GM23338 (cell line): ENCODE results near the gene SIRT7. TPM values are rescaled to one million over a fixed set of nuclear protein-coding genes. Genes with fewer than 3 reads are reported as not detected.

ENCODE experiments used
- ATAC-seq: fragments of 200-7000 bp; cut with Tn5 transposase; 3 replicates; pipeline ENCODE4 v1.9.1; 2020
- DNase-seq: peaks from one replicate; pipeline ENCODE4 v3.0.0-alpha.2; 2015; ENCODE audit warnings: low spot score
- H2AFZ ChIP-seq: fragments of 200-600 bp; sonication (generic); 2 replicates; pipeline ENCODE4 v1.8.0; 2016; ENCODE audit warnings: antibody characterized with exemption, mild to moderate bottlenecking, moderate library complexity
- H3F3A ChIP-seq: fragments of 200-600 bp; sonication (generic); replicated peaks from 2 replicates; pipeline ENCODE4 v1.8.0; 2017; ENCODE audit warnings: antibody characterized with exemption, mixed run types, low read depth
- H3K27ac ChIP-seq: fragments of 200-600 bp; sonication (generic); 2 replicates; pipeline ENCODE4 v1.6.1; 2016; ENCODE audit warnings: low read depth
- H3K27me3 ChIP-seq: fragments of 200-600 bp; sonication (generic); 2 replicates; pipeline ENCODE4 v1.8.0; 2016; ENCODE audit warnings: mild to moderate bottlenecking, mixed run types, moderate library complexity; ENCODE audit not compliant: insufficient read depth
- H3K36me3 ChIP-seq: fragments of 200-600 bp; sonication (generic); 2 replicates; pipeline ENCODE4 v1.8.0; 2016; ENCODE audit warnings: mild to moderate bottlenecking; ENCODE audit not compliant: insufficient read depth
- H3K4me1 ChIP-seq: fragments of 200-600 bp; sonication (generic); 2 replicates; pipeline ENCODE4 v1.8.0; 2016; ENCODE audit warnings: mild to moderate bottlenecking, moderate library complexity; ENCODE audit not compliant: insufficient read depth
- H3K4me2 ChIP-seq: fragments of 200-600 bp; sonication (generic); 2 replicates; pipeline ENCODE4 v1.7.1; 2017; ENCODE audit warnings: mixed run types
- H3K4me3 ChIP-seq: fragments of 200-600 bp; sonication (generic); 2 replicates; pipeline ENCODE4 v1.6.1; 2016; ENCODE audit warnings: mixed run types
- H3K79me2 ChIP-seq: fragments of 200-600 bp; sonication (generic); replicated peaks from 2 replicates; pipeline ENCODE4 v1.8.0; 2017; ENCODE audit warnings: mild to moderate bottlenecking; ENCODE audit not compliant: insufficient read depth
- H3K9me2 ChIP-seq: fragments of 200-600 bp; sonication (generic); 2 replicates; pipeline ENCODE4 v1.8.0; 2017; ENCODE audit not compliant: insufficient read depth
- H4K20me1 ChIP-seq: fragments of 200-600 bp; sonication (generic); replicated peaks from 2 replicates; pipeline ENCODE4 v1.8.0; 2017; ENCODE audit warnings: mild to moderate bottlenecking; ENCODE audit not compliant: insufficient read depth
- H3K27ac Mint-ChIP-seq: 2 replicates; pipeline ENCODE4 v1.8.0; 2020; ENCODE audit warnings: inconsistent platforms, mild to moderate bottlenecking, moderate library complexity, mixed read lengths
- H3K27me3 Mint-ChIP-seq: 3 replicates; pipeline ENCODE4 v1.8.0; 2022; ENCODE audit warnings: low read depth, mild to moderate bottlenecking, moderate library complexity, mixed read lengths, inconsistent platforms; ENCODE audit not compliant: insufficient read depth, poor library complexity
- H3K36me3 Mint-ChIP-seq: 3 replicates; pipeline ENCODE4 v1.8.0; 2021; ENCODE audit warnings: low read depth, mild to moderate bottlenecking, inconsistent platforms, moderate library complexity, mixed read lengths
- H3K4me1 Mint-ChIP-seq: 3 replicates; pipeline ENCODE4 v1.8.0; 2020; ENCODE audit warnings: mild to moderate bottlenecking, inconsistent platforms, mixed read lengths
- H3K4me3 Mint-ChIP-seq: 3 replicates; pipeline ENCODE4 v1.8.0; 2021; ENCODE audit warnings: moderate library complexity, mild to moderate bottlenecking, inconsistent platforms, mixed read lengths
- H3K9me3 Mint-ChIP-seq: 3 replicates; pipeline ENCODE4 v1.8.0; 2020; ENCODE audit warnings: moderate library complexity, mild to moderate bottlenecking, inconsistent platforms, mixed read lengths
- ETS1 ChIP-seq: IDR thresholded peaks from 2 replicates; pipeline ENCODE4 v1.6.1; 2016; ENCODE audit warnings: antibody characterized with exemption
- EZH2 ChIP-seq: fragments of 200-600 bp; sonication (generic); IDR thresholded peaks from one replicate; pipeline ENCODE4 v1.8.0; 2017; ENCODE audit warnings: antibody characterized with exemption, mild to moderate bottlenecking, low read depth; ENCODE audit not compliant: unreplicated experiment
- EZH2phosphoT487 ChIP-seq: fragments of 200-600 bp; sonication (generic); IDR thresholded peaks from one replicate; pipeline ENCODE4 v1.8.1; 2018; ENCODE audit warnings: antibody characterized with exemption; ENCODE audit not compliant: unreplicated experiment
- JUNB ChIP-seq: IDR thresholded peaks from one replicate; pipeline ENCODE4 v1.6.1; 2016; ENCODE audit warnings: antibody characterized with exemption; ENCODE audit not compliant: unreplicated experiment
- POLR2AphosphoS5 ChIP-seq: IDR thresholded peaks from 2 replicates; pipeline ENCODE4 v1.6.1; 2016; ENCODE audit warnings: antibody characterized with exemption, low read depth
- STAT1 ChIP-seq: IDR thresholded peaks from one replicate; pipeline ENCODE4 v1.6.1; 2016; ENCODE audit warnings: antibody characterized with exemption; ENCODE audit not compliant: unreplicated experiment
- ZNF114 ChIP-seq: fragments of 250-450 bp; sonication (Bioruptor Pico); IDR thresholded peaks from 2 replicates; pipeline ENCODE4 v1.5.0; 2020; ENCODE audit warnings: mild to moderate bottlenecking, moderate library complexity
- ZNF462 ChIP-seq: fragments of 250-450 bp; sonication (Bioruptor Pico); IDR thresholded peaks from 2 replicates; pipeline ENCODE4 v1.5.0; 2020; ENCODE audit warnings: mild to moderate bottlenecking, moderate library complexity
- polyA plus RNA-seq: library from polyadenylated mRNA; unstranded; fragments of >200 nt; fragmentation: Nextera tagmentation; extraction: Ambion mirVana; gene quantifications from 2 replicates; pipeline ENCODE4 v1.2.1, GENCODE V29; 2016
- total RNA-seq: library from RNA; depleted of rRNA; stranded (reverse); fragments of >200 nt; shearing (Covaris generic); gene quantifications from 2 replicates; pipeline ENCODE4 v1.2.3, GENCODE V29; 2014

Gene SIRT7
- total and polyA plus RNA-seq, 2 experiments from 2014 or later: 16.3 to 20.8 TPM

GRCh38 chr17:81950501-81950900 is 32.5 kb upstream of the SIRT7 start (continued):
- TF ChIP-seq ZNF462 (CRISPR knock-in tag): no peak
- TF ChIP-seq STAT1: no peak
- TF ChIP-seq ETS1: no peak
- TF ChIP-seq EZH2: no peak
- TF ChIP-seq JUNB: no peak
- TF ChIP-seq POLR2AphosphoS5: no peak
- TF ChIP-seq EZH2phosphoT487: no peak

- H3K36me3 ChIP-seq: no peaks in the 10 kb centered on the region
- Mint-ChIP-seq H3K27me3 (peaks cover 16% of the 10 kb centered on the region), H3K27ac (no peak overlapping the region), H3K4me3 (no peak overlapping the region), H3K9me3 (no peaks in the 10 kb centered on the region; the same call in 2 of the 3 replicates), H3K36me3 (no peaks in the 10 kb centered on the region), H3K4me1 (peaks cover 3% of the 10 kb centered on the region; the same call in 1 of the 3 replicates)
- H2AFZ ChIP-seq: no peak overlapping the region
- no peak overlapping the region for H3K4me3 ChIP-seq
- TF ChIP-seq ZNF114 (CRISPR knock-in tag): no peak
- no peak overlapping the region for H3K4me2 ChIP-seq
- H3K27ac ChIP-seq: no peak overlapping the region
- ATAC-seq (no peak), DNase-seq (no peak)
- H3K4me1 ChIP-seq: peaks cover 4% of the 10 kb centered on the region
- H3K79me2 ChIP-seq: no peaks in the 10 kb centered on the region
- no peaks in the 10 kb centered on the region; the same call in 1 of the 2 replicates for H4K20me1 ChIP-seq
- no peaks in the 10 kb centered on the region for H3K27me3 ChIP-seq
- H3F3A ChIP-seq: no peaks in the 10 kb centered on the region
- H3K9me2 ChIP-seq: no peaks in the 10 kb centered on the region
Measured at GRCh38 chr17:81948635-81949378, 30.8 kb upstream of the SIRT7 start.
